Measurements from ENCODE around the gene TRAPPC3L.

GRCh38 chr6:116512734-116513133 is 32.8 kb downstream of the TRAPPC3L start:
- TF ChIP-seq CTCF (IDR thresholded peaks at IDR 0.05), result no peak
- no peak for TF ChIP-seq POLR2A (IDR thresholded peaks at IDR 0.05)
- TF ChIP-seq POLR2AphosphoS5 (IDR thresholded peaks at IDR 0.05), result no peak
